Coronary artery (tissue), 2 donors: ENCODE measurements around the gene NLGN2.

Experiments used
- DNase-seq: peaks from one replicate; pipeline ENCODE4 v3.0.0-alpha.2; 2017; ENCODE audit warnings: low spot score
- H3K27ac ChIP-seq, 2 donors: fragments of 200-600 bp; sonication (generic); one replicate each; pipeline ENCODE4 v1.5.1; 2016 to 2019
- H3K4me3 ChIP-seq: fragments of 200-600 bp; sonication (generic); 2 replicates; pipeline ENCODE4 v1.5.1; 2016; ENCODE audit warnings: mild to moderate bottlenecking, moderate library complexity
- TF ChIP-seq, protein P1 (sequence below): fragments of 200-600 bp; sonication (generic); IDR thresholded peaks from one replicate; pipeline ENCODE4 v1.5.1; 2019; ENCODE audit warnings: antibody characterized with exemption

NLGN2 gene

DNA sequence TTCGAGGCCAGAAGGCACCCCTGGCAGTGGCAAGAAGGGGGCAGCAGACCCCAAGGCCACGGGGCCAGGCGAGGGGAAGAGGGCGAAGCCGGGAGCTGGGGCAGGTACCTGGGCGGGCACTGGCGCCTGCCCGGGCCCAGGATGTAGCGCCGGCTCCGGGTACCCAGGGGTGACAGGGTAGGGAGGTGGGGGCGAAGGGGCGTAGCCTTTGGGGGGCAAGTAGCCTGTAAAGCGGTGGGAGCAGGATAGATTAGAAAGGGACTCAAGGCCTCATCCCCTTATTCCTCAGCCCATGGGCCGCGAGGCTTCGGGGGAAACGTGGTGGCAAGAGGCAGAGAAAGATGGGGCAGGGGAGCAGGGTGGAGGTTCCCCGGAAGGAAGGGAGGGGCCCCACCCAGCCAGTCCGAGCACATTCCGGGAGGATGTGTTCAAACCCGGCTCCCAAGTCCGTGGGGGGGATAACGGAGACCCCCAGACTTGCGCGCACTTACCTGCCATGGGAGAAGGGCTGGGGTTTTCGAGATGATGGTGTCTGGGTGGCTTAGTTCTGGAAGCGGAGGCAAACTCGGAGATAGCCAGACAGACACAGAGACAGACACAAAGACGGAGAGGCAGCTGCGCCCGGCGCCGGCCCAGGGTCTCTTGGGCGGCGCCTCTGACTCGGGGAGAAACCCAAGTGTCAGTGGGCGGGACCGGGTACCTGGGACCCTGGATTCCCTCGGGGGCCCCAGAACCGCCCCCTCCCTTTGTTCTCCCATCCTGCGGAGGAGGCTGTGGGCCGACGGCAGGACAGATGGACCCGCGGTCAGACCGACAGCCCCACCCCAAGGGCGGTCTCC, 13.8 kb upstream of the NLGN2 start:
- H3K4me3 ChIP-seq, result peak overlapping the region; percentile 93
- TF ChIP-seq, protein P1, sequence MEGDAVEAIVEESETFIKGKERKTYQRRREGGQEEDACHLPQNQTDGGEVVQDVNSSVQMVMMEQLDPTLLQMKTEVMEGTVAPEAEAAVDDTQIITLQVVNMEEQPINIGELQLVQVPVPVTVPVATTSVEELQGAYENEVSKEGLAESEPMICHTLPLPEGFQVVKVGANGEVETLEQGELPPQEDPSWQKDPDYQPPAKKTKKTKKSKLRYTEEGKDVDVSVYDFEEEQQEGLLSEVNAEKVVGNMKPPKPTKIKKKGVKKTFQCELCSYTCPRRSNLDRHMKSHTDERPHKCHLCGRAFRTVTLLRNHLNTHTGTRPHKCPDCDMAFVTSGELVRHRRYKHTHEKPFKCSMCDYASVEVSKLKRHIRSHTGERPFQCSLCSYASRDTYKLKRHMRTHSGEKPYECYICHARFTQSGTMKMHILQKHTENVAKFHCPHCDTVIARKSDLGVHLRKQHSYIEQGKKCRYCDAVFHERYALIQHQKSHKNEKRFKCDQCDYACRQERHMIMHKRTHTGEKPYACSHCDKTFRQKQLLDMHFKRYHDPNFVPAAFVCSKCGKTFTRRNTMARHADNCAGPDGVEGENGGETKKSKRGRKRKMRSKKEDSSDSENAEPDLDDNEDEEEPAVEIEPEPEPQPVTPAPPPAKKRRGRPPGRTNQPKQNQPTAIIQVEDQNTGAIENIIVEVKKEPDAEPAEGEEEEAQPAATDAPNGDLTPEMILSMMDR, result no peak
- DNase-seq, result no peak
- H3K27ac ChIP-seq, result peak overlapping the region; percentile 89 to 96

GRCh38 chr17:7394452-7395191, 13.0 kb upstream of the NLGN2 start, which contains the start of gene PLSCR3:
Gene PLSCR3 (minus strand): TSS chr17:7394525. CDS start chr17:7394110, 415 bp downstream.
- peak; percentile 90 for DNase-seq
- TF ChIP-seq, protein P1, result no peak
- H3K27ac ChIP-seq, result peak within 1 kb of the TSS; percentile 89 to 96
- H3K4me3 ChIP-seq, result peak within 1 kb of the TSS; percentile 93

DNA sequence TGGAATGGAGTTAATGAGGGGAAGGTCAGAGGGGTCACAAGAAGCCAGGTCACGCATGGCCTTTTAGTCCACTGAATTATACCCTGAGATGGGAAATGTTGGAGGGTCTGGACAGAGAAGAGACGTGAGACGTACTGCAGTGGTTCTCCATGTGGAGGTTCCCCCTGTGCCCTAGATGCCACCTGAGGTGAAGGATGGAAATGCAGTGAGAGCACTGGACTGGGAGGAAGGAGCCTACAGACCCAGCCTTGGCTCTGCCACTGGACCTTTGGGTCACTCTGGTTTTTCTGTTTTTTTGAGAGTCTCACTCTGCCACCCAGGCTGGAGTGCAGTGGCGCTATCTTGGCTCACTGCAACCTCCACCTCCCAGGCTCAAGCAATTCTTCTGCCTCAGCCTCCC, 11.5 kb upstream of the NLGN2 start:
- DNase-seq, result no peak
- no peak overlapping the region for H3K27ac ChIP-seq
- H3K4me3 ChIP-seq, result no peak overlapping the region
- TF ChIP-seq, protein P1, result no peak

- no peak for DNase-seq
- TF ChIP-seq, protein P1, result no peak
- Histone ChIP-seq H3K4me3 (no peak overlapping the region), H3K27ac (no peak overlapping the region)
These were observed 9.0 kb upstream of the NLGN2 start for GRCh38 chr17:7398612-7399011.

GRCh38 chr17:7403043-7403726, 4.5 kb upstream of the NLGN2 start:
- TF ChIP-seq, protein P1, result no peak
- DNase-seq, result no peak
- peak overlapping the region; percentile 73 to 98 for H3K27ac ChIP-seq

DNA sequence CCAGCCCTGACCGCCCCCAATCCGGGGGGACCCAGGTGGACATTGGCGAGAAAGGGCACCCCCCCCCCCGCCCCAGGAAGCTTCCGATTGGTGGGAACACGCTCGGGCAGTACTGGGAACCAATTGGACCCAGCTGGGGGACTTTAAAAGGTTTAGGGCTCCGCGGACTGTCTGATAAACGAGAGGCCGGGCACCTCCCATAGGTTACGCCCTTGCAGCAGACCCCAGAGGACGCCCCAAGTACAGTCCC, 4.0 kb upstream of the NLGN2 start:
- no peak for DNase-seq
- TF ChIP-seq, protein P1, result no peak
- peak overlapping the region; percentile 90 for H3K4me3 ChIP-seq
- H3K27ac ChIP-seq, result peak overlapping the region; percentile 73 to 98

More at GRCh38 chr17:7403043-7403726, 4.5 kb upstream of the NLGN2 start:
- peak overlapping the region; percentile 90 for H3K4me3 ChIP-seq
